Testis (tissue), 2 donors: ENCODE data around the gene RABIF.

Source experiments
- CTCF ChIP-seq, 3 experiments: fragments of 450-650 bp in 2 of 3; fragments of 200-600 bp in 1 of 3; sonication (generic) in 1 of 3; IDR thresholded peaks; one replicate each; pipeline ENCODE4 v1.5.1; 2016 to 2019; ENCODE audit warnings: antibody characterized with exemption in 3 of 3, mild to moderate bottlenecking in 2 of 3, moderate library complexity in 1 of 3
- POLR2A ChIP-seq: fragments of 450-650 bp; IDR thresholded peaks from one replicate; pipeline ENCODE4 v1.6.1; 2017; ENCODE audit warnings: antibody characterized with exemption, mild to moderate bottlenecking, moderate library complexity

DNA sequence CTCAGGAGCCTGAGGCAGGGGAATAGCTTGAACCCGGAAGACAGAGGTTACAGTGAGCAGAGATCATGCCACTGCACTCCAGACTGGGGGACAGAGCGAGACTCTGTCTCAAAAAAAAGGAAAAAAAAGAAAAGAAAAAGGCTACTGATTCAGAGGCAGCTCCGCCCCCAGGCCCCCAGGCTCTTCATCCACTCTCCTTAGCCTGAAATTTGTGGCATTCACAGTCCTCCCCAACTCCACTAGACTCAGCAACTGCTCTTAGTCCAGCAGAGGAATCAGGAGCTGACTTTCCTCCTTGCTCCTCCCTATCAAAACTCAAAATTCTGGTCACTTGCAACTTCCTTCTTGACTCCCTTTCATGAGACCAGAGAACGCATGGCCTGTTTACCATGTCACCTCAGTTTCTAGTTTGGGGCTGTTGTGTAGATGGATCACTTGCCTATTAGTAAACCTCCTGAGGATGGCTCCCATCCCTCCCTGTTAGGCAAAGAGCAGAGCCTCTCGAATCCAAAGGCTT is 51.1 kb downstream of the RABIF start:
- no peak for TF ChIP-seq CTCF (IDR thresholded peaks at IDR 0.05)
- TF ChIP-seq POLR2A, result no peak
